Naive thymus-derived CD4-positive, alpha-beta T cell (primary cell): ENCODE measurements around the gene HTATIP2. TPM values are rescaled to one million over a fixed set of nuclear protein-coding genes. Genes with fewer than 3 reads are reported as not detected.
"Not testable (repeated sequence)": the region's sequence is repeated elsewhere in the genome, so short reads cannot be mapped to it uniquely, and the experiment has no call there.

Experiments
- ATAC-seq: fragments of 150-1000 bp; cut with Tn5 transposase; 2 replicates; pipeline ENCODE4 v1.10.0; 2021; ENCODE audit warnings: mild to moderate bottlenecking, moderate library complexity
- CTCF ChIA-PET: fragments of 350-600 bp; sonication (Branson Sonifier 250); formaldehyde crosslinking; loops from one replicate; lab custom pipeline; 2021; ENCODE audit warnings: antibody characterized with exemption; lab: Charles Lee
- POLR2A ChIA-PET: fragments of 350-600 bp; sonication (Branson Sonifier 250); formaldehyde crosslinking; loops from one replicate; lab custom pipeline; 2021; ENCODE audit warnings: antibody characterized with exemption, inconsistent platforms; lab: Charles Lee
- DNase-seq, 9 donors: peaks; one replicate each; pipeline versions ENCODE4 v3.0.0 to v3.0.0-alpha.2; 2020 to 2022; ENCODE audit warnings: mixed read lengths in 1 of 9
- H3K27ac ChIP-seq: one replicate; pipeline ENCODE4 v1.7.0; 2013; ENCODE audit warnings: mild to moderate bottlenecking, low read depth, low read length, moderate library complexity
- H3K27me3 ChIP-seq, 2 donors: one replicate each; pipeline ENCODE4 v1.7.0; 2013; ENCODE audit warnings: low read length in 2 of 2, mild to moderate bottlenecking in 2 of 2, moderate library complexity in 2 of 2; ENCODE audit not compliant: control insufficient read depth in 2 of 2, insufficient read depth in 2 of 2
- H3K36me3 ChIP-seq, 3 experiments: 1 replicate in 2 of 3; 2 replicates in 1 of 3; pipeline ENCODE4 v1.7.0; 2013; ENCODE audit warnings: low read length in 3 of 3, mild to moderate bottlenecking in 3 of 3, moderate library complexity in 1 of 3; ENCODE audit not compliant: insufficient read depth in 3 of 3, control insufficient read depth in 2 of 3
- H3K4me1 ChIP-seq, 2 donors: one replicate each; pipeline ENCODE4 v1.7.0; 2013; ENCODE audit warnings: low read length in 2 of 2, mild to moderate bottlenecking in 2 of 2, moderate library complexity in 1 of 2; ENCODE audit not compliant: control insufficient read depth in 2 of 2, insufficient read depth in 2 of 2
- H3K4me3 ChIP-seq: 2 replicates; pipeline ENCODE4 v1.7.0; 2013; ENCODE audit warnings: mild to moderate bottlenecking, low read length
- H3K9me3 ChIP-seq, 3 experiments: 1 replicate in 2 of 3; 2 replicates in 1 of 3; pipeline ENCODE4 v1.7.0; 2013; ENCODE audit warnings: low read length in 3 of 3; ENCODE audit not compliant: control insufficient read depth in 2 of 3
- H3K27ac Mint-ChIP-seq, 9 donors: one replicate each; pipeline ENCODE4 v1.8.0; 2020 to 2022; ENCODE audit warnings: mixed read lengths in 9 of 9, mild to moderate bottlenecking in 8 of 9, moderate library complexity in 5 of 9, inconsistent platforms in 2 of 9
- H3K27me3 Mint-ChIP-seq, 5 donors: one replicate each; pipeline ENCODE4 v1.8.0; 2021 to 2022; ENCODE audit warnings: mixed read lengths in 5 of 5, mild to moderate bottlenecking in 1 of 5
- H3K36me3 Mint-ChIP-seq, 5 donors: one replicate each; pipeline ENCODE4 v1.8.0; 2020 to 2022; ENCODE audit warnings: mixed read lengths in 5 of 5, mild to moderate bottlenecking in 3 of 5, inconsistent platforms in 1 of 5
- H3K4me1 Mint-ChIP-seq, 7 donors: one replicate each; pipeline ENCODE4 v1.8.0; 2020 to 2022; ENCODE audit warnings: mixed read lengths in 7 of 7, mild to moderate bottlenecking in 3 of 7, inconsistent platforms in 1 of 7
- H3K4me3 Mint-ChIP-seq, 10 donors: one replicate each; pipeline ENCODE4 v1.8.0; 2020 to 2022; ENCODE audit warnings: mild to moderate bottlenecking in 10 of 10, mixed read lengths in 10 of 10, moderate library complexity in 6 of 10, inconsistent platforms in 2 of 10
- H3K9me3 Mint-ChIP-seq, 11 donors: one replicate each; pipeline ENCODE4 v1.8.0; 2020 to 2022; ENCODE audit warnings: mixed read lengths in 11 of 11, mild to moderate bottlenecking in 4 of 11, inconsistent platforms in 1 of 11, moderate library complexity in 1 of 11
- intact Hi-C, 2 donors: fragments of 100-400 bp; cut with micrococcal nuclease; formaldehyde crosslinking; loops; one replicate each; pipeline ENCODE4 v1.15.1; 2023
- polyA plus RNA-seq, 2 donors: library from polyadenylated mRNA; unstranded; fragments of 300-500 nt; fragmentation: Illumina TruSeq; gene quantifications; one replicate each; pipeline ENCODE4 v1.2.3, GENCODE V29; 2021
- total RNA-seq, 6 experiments: library from RNA in 5 of 6; stranded (reverse) in 5 of 6; gene quantifications; 1 replicate in 5 of 6; 2 replicates in 1 of 6; pipeline ENCODE4 v1.2.3 and lab custom pipeline; 2021 to 2026

The HTATIP2 gene
- total and polyA plus RNA-seq, 7 experiments from 2014 or later = 12.0 to 70.2 (median 41.0) TPM

GRCh38 chr11:20374741-20375300 lies 11.3 kb downstream of the HTATIP2 start:
- DNase-seq (no peak), ATAC-seq (no peak)
- CTCF ChIA-PET = no interaction called here
- Histone ChIP-seq H3K36me3 (peaks cover 0 to 38% (median 0%) of the 10 kb centered on the region in 3 experiments), H3K4me3 (no peak overlapping the region), H3K27me3 (no peaks in the 10 kb centered on the region), H3K4me1 (no peaks in the 10 kb centered on the region), H3K9me3 (no peaks in the 10 kb centered on the region), H3K27ac (no peak overlapping the region)
- POLR2A ChIA-PET = interaction anchor here (2.1 kb wide), 1 partner anchor 11 kb away, joined by 8 read pairs; the partner anchor contains the start of gene HTATIP2
- Mint-ChIP-seq H3K27me3 (no peaks in the 10 kb centered on the region), H3K9me3 (no peaks in the 10 kb centered on the region), H3K36me3 (peaks cover 0 to 34% (median 16%) of the 10 kb centered on the region in 5 donors), H3K27ac (peak overlapping the region in 1 of 9 donors; percentile 7), H3K4me1 (peaks cover 0 to 14% (median 0%) of the 10 kb centered on the region in 7 donors), H3K4me3 (no peak overlapping the region)
- intact Hi-C loops = no loop called here

GRCh38 chr11:20376162-20376730 lies 12.7 kb downstream of the HTATIP2 start:
- Mint-ChIP-seq H3K27me3 (no peaks in the 10 kb centered on the region), H3K4me3 (no peak overlapping the region), H3K4me1 (peaks cover 0 to 14% (median 0%) of the 10 kb centered on the region in 7 donors), H3K36me3 (peaks cover 0 to 34% (median 13%) of the 10 kb centered on the region in 5 donors), H3K27ac (no peak overlapping the region), H3K9me3 (no peaks in the 10 kb centered on the region)
- Histone ChIP-seq H3K27ac (no peak overlapping the region), H3K9me3 (no peaks in the 10 kb centered on the region), H3K4me1 (no peaks in the 10 kb centered on the region), H3K36me3 (peaks cover 0 to 35% (median 0%) of the 10 kb centered on the region in 3 experiments), H3K4me3 (no peak overlapping the region), H3K27me3 (no peaks in the 10 kb centered on the region)
- CTCF ChIA-PET = interaction anchor here (0.8 kb wide), 1 partner anchor 12 kb away, joined by 4 read pairs; the partner anchor contains the start of gene HTATIP2
- ATAC-seq (no peak), DNase-seq (no peak)
- POLR2A ChIA-PET = interaction anchor here (0.7 kb wide), 1 partner anchor 100 kb away, joined by 3 read pairs; no protein-coding TSS in a partner anchor
- intact Hi-C loops = no loop called here

- H3K4me3 ChIP-seq, H3K9me3 Mint-ChIP-seq, ATAC-seq, H3K27me3 Mint-ChIP-seq, POLR2A ChIA-PET, CTCF ChIA-PET, H3K27me3 ChIP-seq, H3K27ac ChIP-seq, DNase-seq, H3K9me3 ChIP-seq: not testable (repeated sequence)
- Histone ChIP-seq H3K4me1 (peaks cover 14% of the 10 kb centered on the region in 2 donors), H3K36me3 (peaks cover 0 to 16% (median 0%) of the 10 kb centered on the region in 3 experiments)
- intact Hi-C loops = loop anchor here (5.0 to 10.0 kb wide), 4 partner anchors 221 to 1991 kb away; partner anchors contain the start of genes LDHA (in 1 of the 2) and SPTY2D1 (in 1 of the 2)
- Mint-ChIP-seq H3K27ac (peak overlapping the region; percentile 14 to 100 (median 76)), H3K36me3 (peaks cover 0 to 18% (median 4%) of the 10 kb centered on the region in 5 donors), H3K4me3 (peak overlapping the region; percentile 96 to 100 (median 98)), H3K4me1 (peaks cover 8 to 34% (median 26%) of the 10 kb centered on the region in 7 donors)
Observed at GRCh38 chr11:20385996-20386395, 22.5 kb downstream of the HTATIP2 start.

GRCh38 chr11:20387261-20388095 lies 24.0 kb downstream of the HTATIP2 start, which contains the start of gene PRMT3:
TSS of gene PRMT3 (plus strand) at chr11:20387716. CDS start at chr11:20387747, 31 bp downstream.
- Histone ChIP-seq H3K9me3 (no peaks in the 10 kb centered on the region), H3K4me3 (peak within 1 kb of the TSS; percentile 65), H3K4me1 (peaks cover 14% of the 10 kb centered on the region in 2 donors), H3K27me3 (no peaks in the 10 kb centered on the region), H3K27ac (peak within 1 kb of the TSS; percentile 87), H3K36me3 (peaks cover 0 to 13% (median 0%) of the 10 kb centered on the region in 3 experiments)
- intact Hi-C loops = loop anchor here (1.0 to 10.0 kb wide), 9 partner anchors 10 to 1993 kb away; partner anchors contain the start of genes HTATIP2 (in 2 of the 2), LDHA (in 1 of the 2) and SPTY2D1 (in 1 of the 2)
- peak within 1 kb of the TSS; percentile 96 to 100 (median 100) for H3K27ac Mint-ChIP-seq
- H3K4me3 Mint-ChIP-seq = peak within 1 kb of the TSS; percentile 96 to 100 (median 98)
- peaks cover 9 to 37% (median 26%) of the 10 kb centered on the region in 7 donors for H3K4me1 Mint-ChIP-seq
- peaks cover 0 to 15% (median 4%) of the 10 kb centered on the region in 5 donors for H3K36me3 Mint-ChIP-seq
- ChIA-PET POLR2A (interaction anchor here (0.6 kb wide), 1 partner anchor 27 kb away, joined by 3 read pairs; no protein-coding TSS in a partner anchor), CTCF (no interaction called here)
- DNase-seq = peak; percentile 96 to 99 (median 98)
- no peaks in the 10 kb centered on the region for H3K9me3 Mint-ChIP-seq
- no peaks in the 10 kb centered on the region for H3K27me3 Mint-ChIP-seq
- ATAC-seq = peak; percentile 95

- Histone ChIP-seq H3K27me3 (no peaks in the 10 kb centered on the region), H3K4me1 (peaks cover 14% of the 10 kb centered on the region in 2 donors), H3K4me3 (peak overlapping the region; percentile 65), H3K9me3 (no peaks in the 10 kb centered on the region), H3K36me3 (peaks cover 0 to 6% (median 0%) of the 10 kb centered on the region in 3 experiments), H3K27ac (peak overlapping the region; percentile 87)
- ChIA-PET CTCF (no interaction called here), POLR2A (interaction anchor here (1.1 kb wide), 1 partner anchor 9 kb away, joined by 3 read pairs; no protein-coding TSS in a partner anchor)
- intact Hi-C loops = loop anchor here (1.0 to 10.0 kb wide), 5 partner anchors 9 to 1994 kb away; partner anchors contain the start of genes LDHA (in 1 of the 2) and SPTY2D1 (in 1 of the 2)
- H3K4me3 Mint-ChIP-seq = peak overlapping the region; percentile 96 to 100 (median 98)
- H3K27ac Mint-ChIP-seq = peak overlapping the region; percentile 81 to 100 (median 99)
- DNase-seq = peak in 4 of 9 donors; percentile 21 to 35 (median 27)
- peaks cover 13 to 37% (median 27%) of the 10 kb centered on the region in 7 donors for H3K4me1 Mint-ChIP-seq
- H3K27me3 Mint-ChIP-seq = no peaks in the 10 kb centered on the region
- H3K36me3 Mint-ChIP-seq = peaks cover 0 to 14% (median 5%) of the 10 kb centered on the region in 5 donors
- H3K9me3 Mint-ChIP-seq = no peaks in the 10 kb centered on the region
- ATAC-seq = no peak
Observed at GRCh38 chr11:20388096-20389055, 24.9 kb downstream of the HTATIP2 start.
